Activated naive CD8-positive, alpha-beta T cell treated with anti-CD3 and anti-CD28 coated beads, Interleukin-2, amount 50 U/mL, for 24 hours (primary cell): ENCODE measurements around the gene NLGN1.
"Not testable (repeated sequence)": the region's sequence is repeated elsewhere in the genome, so short reads cannot be mapped to it uniquely, and the experiment has no call there.

ENCODE experiments used
- ATAC-seq: fragments of 150-1000 bp; cut with Tn5 transposase; one replicate; pipeline ENCODE4 v1.10.0; 2021
- DNase-seq: peaks from one replicate; pipeline ENCODE4 v3.0.0; 2021
- H3K27ac Mint-ChIP-seq: one replicate; pipeline ENCODE4 v1.8.0; 2021; ENCODE audit warnings: mild to moderate bottlenecking, mixed read lengths
- H3K27me3 Mint-ChIP-seq: one replicate; pipeline ENCODE4 v1.8.0; 2021; ENCODE audit warnings: mixed read lengths
- H3K36me3 Mint-ChIP-seq: one replicate; pipeline ENCODE4 v1.8.0; 2021; ENCODE audit warnings: low read depth, mixed read lengths
- H3K4me1 Mint-ChIP-seq: one replicate; pipeline ENCODE4 v1.8.0; 2021; ENCODE audit warnings: mixed read lengths
- H3K4me3 Mint-ChIP-seq: one replicate; pipeline ENCODE4 v1.8.0; 2021; ENCODE audit warnings: mild to moderate bottlenecking, moderate library complexity, mixed read lengths
- H3K9me3 Mint-ChIP-seq: one replicate; pipeline ENCODE4 v1.8.0; 2021; ENCODE audit warnings: mixed read lengths

Gene NLGN1

GRCh38 chr3:173556546-173556945, 159.0 kb downstream of the NLGN1 start:
- H3K36me3 Mint-ChIP-seq, result no peaks in the 10 kb centered on the region
- no peaks in the 10 kb centered on the region for H3K4me1 Mint-ChIP-seq

DNA sequence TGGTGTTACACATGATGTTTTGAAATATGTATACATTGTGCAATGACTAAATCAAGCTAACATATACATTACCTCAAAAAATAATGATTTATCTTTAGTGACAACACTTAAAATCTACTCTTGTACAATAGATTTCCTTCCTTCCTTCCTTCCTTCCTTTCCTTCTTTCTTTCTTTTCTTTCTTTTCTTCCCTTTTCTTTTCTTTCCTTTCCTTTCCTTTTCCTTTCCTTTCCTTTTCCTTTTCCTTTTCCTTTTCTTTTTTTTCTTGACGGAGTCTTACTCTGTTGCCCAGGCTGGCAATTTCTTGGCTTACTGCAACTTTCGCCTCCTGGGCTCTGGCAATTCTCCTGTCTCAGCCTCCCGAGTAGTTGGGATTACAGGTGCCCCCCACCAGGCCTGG, 170.5 kb downstream of the NLGN1 start:
- Mint-ChIP-seq H3K36me3 (no peaks in the 10 kb centered on the region), H3K27ac (no peak overlapping the region), H3K4me1 (no peaks in the 10 kb centered on the region), H3K27me3 (no peaks in the 10 kb centered on the region), H3K4me3 (no peak overlapping the region), H3K9me3 (no peaks in the 10 kb centered on the region)
- no peak for DNase-seq
- no peak for ATAC-seq

More at GRCh38 chr3:173556546-173556945, 159.0 kb downstream of the NLGN1 start:
- Mint-ChIP-seq H3K27me3 (peaks cover 2% of the 10 kb centered on the region), H3K27ac (no peak overlapping the region), H3K4me3 (no peak overlapping the region), H3K9me3 (peaks cover 4% of the 10 kb centered on the region)
- no peak for DNase-seq
- ATAC-seq, result no peak

GRCh38 chr3:173568623-173569022, 171.1 kb downstream of the NLGN1 start:
- Mint-ChIP-seq H3K27me3 (no peaks in the 10 kb centered on the region), H3K4me1 (no peaks in the 10 kb centered on the region)
- no peak for ATAC-seq

DNA sequence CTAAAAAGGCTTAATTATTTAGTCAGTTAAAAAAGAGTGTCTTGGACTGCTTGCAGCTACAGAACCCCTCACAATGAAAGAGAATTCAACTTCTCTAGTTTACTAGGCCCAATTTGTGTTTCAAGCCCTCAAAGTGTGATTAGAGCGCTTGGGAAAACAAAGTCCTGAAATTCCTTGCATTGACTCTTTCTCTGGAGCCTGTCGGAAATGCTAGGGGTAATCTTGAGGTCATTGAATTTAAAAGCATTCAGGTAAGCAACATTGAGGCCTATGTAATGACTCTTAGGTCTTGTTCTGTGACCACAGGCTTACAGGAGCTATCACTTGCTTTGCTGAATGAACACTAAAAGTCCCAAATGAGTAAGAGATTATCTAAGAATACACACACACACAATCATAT, 186.0 kb downstream of the NLGN1 start:
- no peaks in the 10 kb centered on the region for H3K9me3 Mint-ChIP-seq
- H3K27ac Mint-ChIP-seq, result no peak overlapping the region

More at GRCh38 chr3:173568623-173569022, 171.1 kb downstream of the NLGN1 start:
- no peak for DNase-seq
- H3K36me3 Mint-ChIP-seq, result no peaks in the 10 kb centered on the region
- H3K4me3 Mint-ChIP-seq, result no peak overlapping the region
- no peak overlapping the region for H3K27ac Mint-ChIP-seq
- no peaks in the 10 kb centered on the region for H3K9me3 Mint-ChIP-seq

DNA sequence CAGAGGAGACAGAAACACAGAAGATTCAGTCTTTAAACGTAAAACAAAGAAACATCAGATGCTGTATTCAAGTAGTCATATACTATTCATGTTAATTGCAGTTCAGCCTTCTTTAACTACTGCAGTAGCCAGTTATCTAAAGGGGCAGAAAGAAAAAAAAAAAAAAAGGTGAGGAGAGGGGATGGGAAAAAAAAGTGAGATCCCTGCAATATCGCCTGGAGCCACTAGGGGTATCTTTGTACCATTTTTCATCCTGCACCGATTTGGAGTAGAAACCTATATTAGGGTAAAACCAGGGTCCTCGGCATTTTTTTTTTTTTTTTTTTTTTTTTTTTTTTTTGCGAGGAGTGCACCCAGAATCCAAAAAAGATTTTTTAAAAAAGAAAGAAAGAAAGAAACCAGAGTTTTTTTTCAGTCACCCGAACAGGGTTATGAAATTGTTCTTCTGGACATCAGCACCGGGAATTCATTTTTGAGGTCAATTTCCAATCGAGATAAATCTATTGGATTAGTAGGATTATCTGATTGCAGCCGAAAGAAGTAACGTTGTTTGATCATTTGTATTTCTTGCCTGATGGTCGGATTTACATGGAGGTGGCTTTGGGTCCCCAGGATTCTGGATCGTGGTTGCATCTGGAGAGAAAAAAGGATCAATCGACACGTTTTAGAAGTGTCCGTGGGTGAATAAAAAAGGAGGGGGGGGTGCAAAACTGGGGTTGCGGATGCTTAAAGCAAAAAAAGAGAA, 186.7 kb downstream of the NLGN1 start:
- Mint-ChIP-seq H3K4me3 (peak overlapping the region; percentile 22), H3K9me3 (no peaks in the 10 kb centered on the region), H3K36me3 (no peaks in the 10 kb centered on the region), H3K4me1 (peaks cover 9% of the 10 kb centered on the region), H3K27me3 (peaks cover 18% of the 10 kb centered on the region), H3K27ac (no peak overlapping the region)
- ATAC-seq (no peak), DNase-seq (no peak)

More for the DNA sequence above, 186.0 kb downstream of the NLGN1 start:
- Mint-ChIP-seq H3K4me3 (no peak overlapping the region), H3K36me3 (no peaks in the 10 kb centered on the region), H3K27me3 (peaks cover 18% of the 10 kb centered on the region), H3K4me1 (peaks cover 9% of the 10 kb centered on the region)
- no peak for DNase-seq
- no peak for ATAC-seq

GRCh38 chr3:173584838-173585831, 187.6 kb downstream of the NLGN1 start:
- DNase-seq, result no peak
- Mint-ChIP-seq H3K27ac (no peak overlapping the region), H3K9me3 (no peaks in the 10 kb centered on the region), H3K36me3 (no peaks in the 10 kb centered on the region), H3K27me3 (peaks cover 18% of the 10 kb centered on the region), H3K4me1 (peaks cover 9% of the 10 kb centered on the region), H3K4me3 (peak overlapping the region; percentile 22)
- no peak for ATAC-seq

DNA sequence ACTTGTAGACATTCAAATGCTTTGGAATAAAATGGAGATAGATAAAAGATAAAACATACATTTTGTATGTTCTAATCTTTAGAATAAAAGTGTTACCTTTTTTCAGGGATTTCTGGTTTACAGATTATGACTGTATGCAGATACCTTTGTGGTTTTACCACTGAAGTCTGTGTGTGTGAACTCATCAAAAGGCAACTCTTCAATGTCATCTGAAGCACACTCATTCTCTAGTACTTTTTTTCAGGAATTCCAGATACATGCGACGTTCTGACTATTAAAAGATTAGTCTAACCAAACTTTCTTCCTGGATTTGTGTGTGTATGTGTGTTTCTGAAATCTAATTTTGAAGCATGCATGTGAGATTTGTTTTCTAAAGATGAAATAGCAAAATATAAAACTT, 188.6 kb downstream of the NLGN1 start:
- Mint-ChIP-seq H3K27ac (no peak overlapping the region), H3K4me3 (no peak overlapping the region), H3K4me1 (peaks cover 9% of the 10 kb centered on the region), H3K27me3 (peaks cover 18% of the 10 kb centered on the region), H3K9me3 (no peaks in the 10 kb centered on the region), H3K36me3 (no peaks in the 10 kb centered on the region)
- no peak for ATAC-seq
- no peak for DNase-seq

DNA sequence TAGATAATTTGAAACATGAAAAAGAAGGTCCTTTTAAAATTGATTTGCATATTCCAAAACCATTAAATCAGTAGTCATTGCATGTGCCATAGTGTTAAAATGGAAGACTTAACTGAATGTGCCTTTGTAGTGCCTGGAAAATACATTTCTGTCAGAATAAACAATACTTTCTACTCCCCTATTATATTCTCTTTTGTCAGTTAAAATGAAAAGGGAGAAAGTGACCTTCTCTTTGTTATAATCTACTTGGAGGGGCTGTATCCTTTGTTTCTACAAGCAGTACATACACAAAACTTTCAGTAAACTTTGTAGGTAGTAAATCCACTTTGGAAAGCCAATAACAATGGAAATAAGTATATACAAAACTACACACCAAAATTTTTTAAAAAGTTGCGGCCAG, 189.5 kb downstream of the NLGN1 start:
- Mint-ChIP-seq H3K27ac (no peak overlapping the region), H3K9me3 (no peaks in the 10 kb centered on the region), H3K4me3 (no peak overlapping the region), H3K36me3 (no peaks in the 10 kb centered on the region), H3K4me1 (peaks cover 9% of the 10 kb centered on the region), H3K27me3 (peaks cover 18% of the 10 kb centered on the region)
- ATAC-seq (no peak), DNase-seq (no peak)

DNA sequence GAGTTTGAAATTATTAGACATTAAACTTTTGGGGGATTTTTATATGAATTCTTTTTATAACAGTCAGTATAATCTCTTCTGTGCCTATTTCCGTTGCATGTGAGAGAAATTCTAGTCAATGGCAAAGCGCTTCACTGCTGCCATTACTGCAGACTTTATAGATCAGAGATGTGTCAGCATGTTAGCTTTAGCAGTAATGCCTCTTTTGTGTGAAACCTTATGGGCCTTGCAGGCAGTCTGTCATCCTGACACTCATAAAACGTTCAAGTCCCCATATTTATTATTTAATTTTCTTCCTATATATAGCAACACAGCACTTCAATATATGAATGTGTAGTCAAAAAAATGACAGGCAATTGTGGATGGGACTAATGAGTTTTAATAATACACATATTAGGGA, 191.0 kb downstream of the NLGN1 start:
- no peak overlapping the region for H3K27ac Mint-ChIP-seq
- no peaks in the 10 kb centered on the region for H3K36me3 Mint-ChIP-seq
- H3K9me3 Mint-ChIP-seq, result peaks cover 10% of the 10 kb centered on the region
- ATAC-seq (no peak), DNase-seq (no peak)
- no peak overlapping the region for H3K4me3 Mint-ChIP-seq
- peaks cover 18% of the 10 kb centered on the region for H3K27me3 Mint-ChIP-seq
- peaks cover 9% of the 10 kb centered on the region for H3K4me1 Mint-ChIP-seq

DNA sequence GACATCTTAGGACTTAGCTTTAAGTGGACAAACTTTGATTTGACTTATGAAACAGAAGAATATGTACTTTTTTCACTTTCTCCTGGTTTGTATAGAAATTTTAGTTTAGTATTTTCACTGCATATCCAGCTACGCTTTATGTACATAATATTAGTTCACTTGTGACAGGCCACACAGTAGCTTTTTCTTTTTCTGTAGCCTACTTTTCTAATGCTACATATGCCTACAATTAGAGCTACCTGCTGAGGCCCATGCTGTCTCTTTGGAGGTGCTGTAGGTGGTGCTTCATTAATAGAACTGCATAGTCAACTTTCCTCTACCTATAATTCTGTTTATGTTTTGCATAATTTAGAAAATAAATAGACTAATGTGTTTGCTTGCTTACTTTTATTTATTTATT, 191.6 kb downstream of the NLGN1 start:
- DNase-seq (no peak), ATAC-seq (no peak)
- Mint-ChIP-seq H3K4me3 (no peak overlapping the region), H3K27ac (no peak overlapping the region), H3K36me3 (no peaks in the 10 kb centered on the region), H3K27me3 (peaks cover 14% of the 10 kb centered on the region), H3K4me1 (peaks cover 9% of the 10 kb centered on the region), H3K9me3 (peaks cover 10% of the 10 kb centered on the region)

GRCh38 chr3:173591401-173591800, 193.9 kb downstream of the NLGN1 start:
- DNase-seq (no peak), ATAC-seq (no peak)
- Mint-ChIP-seq H3K4me3 (no peak overlapping the region), H3K27ac (no peak overlapping the region), H3K4me1 (no peaks in the 10 kb centered on the region), H3K9me3 (peaks cover 10% of the 10 kb centered on the region), H3K36me3 (no peaks in the 10 kb centered on the region), H3K27me3 (no peaks in the 10 kb centered on the region)

- H3K27ac Mint-ChIP-seq, H3K36me3 Mint-ChIP-seq, H3K27me3 Mint-ChIP-seq, H3K4me3 Mint-ChIP-seq, H3K4me1 Mint-ChIP-seq, DNase-seq, ATAC-seq: not testable (repeated sequence)
- peaks cover 10% of the 10 kb centered on the region for H3K9me3 Mint-ChIP-seq
Observed at GRCh38 chr3:173594881-173595280, 197.3 kb downstream of the NLGN1 start.

DNA sequence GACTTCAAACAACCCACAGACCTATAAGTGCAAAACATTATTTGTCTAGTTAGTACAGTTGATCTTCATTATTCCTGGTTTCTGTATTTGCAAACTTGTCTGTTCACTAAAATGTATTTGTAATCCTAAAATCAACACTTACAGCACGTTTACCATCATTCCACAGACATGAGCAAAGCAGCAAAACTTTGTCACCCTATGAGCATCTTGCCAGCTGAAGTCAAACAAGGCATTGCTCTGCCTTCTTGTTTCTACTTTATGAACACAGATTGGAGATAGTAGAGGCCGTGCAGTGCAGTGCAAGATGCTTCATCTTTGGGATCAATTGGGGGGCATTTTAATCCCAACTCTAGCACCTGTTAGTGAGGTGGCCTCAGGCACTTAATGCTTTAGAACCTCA, 202.1 kb downstream of the NLGN1 start:
- Mint-ChIP-seq H3K4me1 (no peaks in the 10 kb centered on the region), H3K36me3 (no peaks in the 10 kb centered on the region), H3K9me3 (peaks cover 3% of the 10 kb centered on the region), H3K4me3 (no peak overlapping the region), H3K27ac (no peak overlapping the region), H3K27me3 (no peaks in the 10 kb centered on the region)
- DNase-seq, result no peak
- no peak for ATAC-seq

DNA sequence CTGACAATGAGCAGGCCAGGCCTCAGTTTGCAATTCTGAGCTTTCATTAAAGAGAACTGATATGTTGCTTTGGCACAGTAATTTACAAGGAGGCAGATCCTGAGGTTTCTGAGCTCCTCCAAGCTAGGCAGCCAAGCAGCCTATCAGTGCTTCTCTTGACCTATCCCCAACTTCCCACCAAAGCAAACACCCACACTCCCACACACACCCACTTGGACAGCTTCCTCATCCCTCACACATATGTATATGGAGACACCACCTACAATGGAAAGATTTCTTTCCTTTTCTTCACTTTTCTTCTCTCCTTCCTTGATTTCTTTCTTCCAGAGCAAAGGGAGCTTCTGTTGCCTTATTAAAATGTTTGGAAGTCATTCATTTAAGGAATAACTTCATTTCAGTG, 217.0 kb downstream of the NLGN1 start:
- no peaks in the 10 kb centered on the region for H3K36me3 Mint-ChIP-seq
- H3K27me3 Mint-ChIP-seq, result no peaks in the 10 kb centered on the region
- no peak overlapping the region for H3K27ac Mint-ChIP-seq
- H3K9me3 Mint-ChIP-seq, result peaks cover 7% of the 10 kb centered on the region
- H3K4me3 Mint-ChIP-seq, result no peak overlapping the region
- no peak for ATAC-seq
- no peak for DNase-seq
- H3K4me1 Mint-ChIP-seq, result no peaks in the 10 kb centered on the region

DNA sequence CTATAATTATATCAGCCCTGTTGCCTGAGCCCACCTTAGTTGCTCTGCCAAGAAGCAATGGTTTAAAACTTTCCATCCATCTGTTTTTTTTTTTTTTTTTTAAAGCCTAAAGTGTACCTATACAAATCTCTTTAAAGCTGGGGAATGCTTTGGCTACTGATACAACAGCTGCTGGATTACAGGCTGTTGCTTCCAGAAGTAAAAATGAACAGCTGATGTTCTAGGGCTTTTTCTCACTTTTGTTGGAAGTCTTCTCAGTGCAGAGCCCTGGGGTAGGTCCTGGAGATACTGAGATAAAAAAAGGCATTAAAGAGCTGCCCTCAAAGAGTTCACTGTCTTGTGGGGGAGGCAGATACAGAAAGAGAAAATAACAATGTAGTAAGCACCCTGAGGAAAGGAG, 218.1 kb downstream of the NLGN1 start:
- H3K27ac Mint-ChIP-seq, result no peak overlapping the region
- no peaks in the 10 kb centered on the region for H3K36me3 Mint-ChIP-seq
- H3K4me1 Mint-ChIP-seq, result no peaks in the 10 kb centered on the region
- no peak overlapping the region for H3K4me3 Mint-ChIP-seq
- ATAC-seq, result no peak
- no peak for DNase-seq
- peaks cover 7% of the 10 kb centered on the region for H3K9me3 Mint-ChIP-seq
- no peaks in the 10 kb centered on the region for H3K27me3 Mint-ChIP-seq
